ENCODE results near the gene TCF12. TPM values are rescaled to one million over a fixed set of nuclear protein-coding genes. Genes with fewer than 3 reads are reported as not detected.
"Not testable (repeated sequence)": the region's sequence is repeated elsewhere in the genome, so short reads cannot be mapped to it uniquely, and the experiment has no call there.

Gene TCF12
- total RNA-seq, 1 donor, result 119 TPM

DNA sequence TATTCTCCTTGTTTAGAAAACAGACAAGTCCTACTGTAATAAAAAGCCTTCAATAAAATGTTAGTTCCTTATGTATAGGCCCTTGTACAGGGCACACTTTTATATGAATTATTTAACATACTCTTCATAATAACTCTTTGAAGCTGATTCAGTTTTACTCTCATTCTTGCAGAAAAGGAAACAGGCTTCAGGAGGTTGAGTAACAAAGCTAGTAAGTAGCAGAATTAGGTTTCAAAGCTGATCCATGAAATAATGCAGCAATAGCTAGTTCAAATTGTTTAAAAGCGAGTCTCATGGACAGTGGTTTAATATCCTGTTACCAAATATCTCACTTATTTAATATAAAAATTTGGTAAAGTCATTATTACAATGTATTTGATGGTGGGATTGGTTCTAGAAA, 25.0 kb downstream of the TCF12 start:
- DNase-seq (ENCODE audit: low read depth in 2 of 3, low spot score in 2 of 3), result no peak

DNA sequence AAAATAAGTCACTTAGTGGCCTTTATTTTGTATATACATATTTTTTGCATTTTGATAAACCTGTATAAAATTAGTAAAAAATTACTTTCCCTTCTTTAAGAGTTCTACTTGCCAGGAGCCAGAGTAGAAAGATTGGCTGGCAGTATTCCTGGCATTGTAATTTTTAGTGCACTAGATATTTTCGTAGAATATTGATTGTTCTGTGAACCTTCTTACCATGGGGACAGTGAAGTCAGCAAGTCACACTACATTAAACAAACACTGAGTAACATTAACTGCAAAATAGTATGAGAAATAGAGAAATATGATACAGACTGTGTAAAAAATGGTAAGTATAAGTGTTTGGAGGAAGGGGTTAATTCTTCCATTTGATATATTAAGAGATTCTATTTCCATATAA, 26.0 kb downstream of the TCF12 start:
- DNase-seq (ENCODE audit: low read depth in 2 of 3, low spot score in 2 of 3), result no peak

GRCh38 chr15:56946150-56946549, 27.7 kb downstream of the TCF12 start:
- DNase-seq (ENCODE audit: low read depth in 2 of 3, low spot score in 2 of 3), result no peak

DNA sequence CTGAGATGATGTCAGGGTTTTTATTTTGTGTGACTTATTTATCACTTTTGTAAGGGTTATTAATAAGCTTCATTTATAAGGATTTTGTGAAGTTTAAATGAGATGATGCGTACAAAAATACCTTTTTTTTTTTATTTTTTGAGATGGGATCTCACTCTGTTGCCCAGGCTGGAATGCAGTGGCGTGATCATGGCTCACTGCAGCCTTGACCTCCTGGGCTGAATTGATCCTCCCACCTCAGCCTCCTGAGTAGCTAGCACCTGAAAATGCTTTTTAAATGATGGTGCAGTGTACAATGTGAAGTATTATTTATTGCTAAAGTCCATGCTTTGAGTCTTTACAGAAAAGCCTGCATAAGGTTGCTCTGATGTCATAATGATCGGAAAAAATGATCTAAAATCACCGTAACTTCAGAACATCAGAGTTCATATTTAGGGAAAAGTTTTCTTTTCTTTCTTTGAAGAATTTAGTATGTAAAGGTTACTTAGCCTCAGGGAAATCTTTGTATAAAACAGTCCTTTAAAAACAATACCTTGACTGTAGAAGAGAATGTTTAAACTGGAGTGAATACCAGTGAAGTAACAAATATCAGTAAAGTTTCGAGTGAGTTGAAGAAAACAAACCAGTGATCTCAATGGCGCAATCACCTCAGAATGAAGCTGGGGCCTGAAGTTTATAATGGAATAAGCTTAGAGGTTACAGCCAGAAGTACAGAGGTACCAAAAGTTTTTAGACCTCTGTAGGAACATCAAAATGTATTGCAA, 29.7 kb downstream of the TCF12 start:
- DNase-seq (ENCODE audit: low read depth in 2 of 3, low spot score in 2 of 3), result no peak

- no peak for DNase-seq (ENCODE audit: low read depth in 2 of 3, low spot score in 2 of 3)
Measured at GRCh38 chr15:56948764-56949101, 30.3 kb downstream of the TCF12 start.

GRCh38 chr15:56950979-56951378, 32.5 kb downstream of the TCF12 start:
- no peak for DNase-seq (ENCODE audit: low read depth in 2 of 3, low spot score in 2 of 3)

- no peak for DNase-seq (ENCODE audit: low read depth in 2 of 3, low spot score in 2 of 3)
Measured at GRCh38 chr15:56953790-56954189, 35.3 kb downstream of the TCF12 start.

GRCh38 chr15:56955011-56955410, 36.6 kb downstream of the TCF12 start:
- DNase-seq (ENCODE audit: low read depth in 2 of 3, low spot score in 2 of 3), result not testable (repeated sequence)

- DNase-seq (ENCODE audit: low read depth in 2 of 3, low spot score in 2 of 3), result no peak
Measured at GRCh38 chr15:56956538-56956937, 38.1 kb downstream of the TCF12 start.

DNA sequence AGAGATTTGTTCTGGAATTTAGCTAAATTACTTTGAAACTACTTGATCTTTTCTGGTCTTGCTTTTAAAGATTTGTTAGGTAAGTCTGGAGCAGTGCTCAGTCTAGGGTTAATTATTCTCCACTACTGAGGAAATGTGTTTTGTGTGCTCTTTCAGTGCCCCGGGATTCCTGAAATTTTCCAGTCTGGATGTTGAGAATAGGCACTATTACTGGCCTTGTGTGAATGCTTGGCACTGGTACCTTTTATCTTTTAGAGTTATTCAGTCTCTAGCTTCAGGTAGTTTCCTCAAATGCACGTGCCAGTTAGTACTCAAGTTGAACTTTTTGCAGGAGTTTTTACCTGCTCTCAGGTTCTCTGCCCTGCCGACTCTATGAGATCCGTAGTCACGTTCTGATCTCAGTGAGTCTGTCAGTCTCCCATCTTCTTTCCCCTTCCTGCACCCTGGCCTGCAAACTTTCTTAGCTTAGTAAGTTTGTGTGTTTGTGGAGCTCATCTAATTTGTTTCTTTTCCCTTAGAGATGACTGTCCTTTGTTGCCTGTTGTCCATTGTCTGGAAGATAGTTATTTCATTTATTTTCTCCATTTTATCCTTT, 39.5 kb downstream of the TCF12 start:
- no peak for DNase-seq (ENCODE audit: low read depth in 2 of 3, low spot score in 2 of 3)

DNA sequence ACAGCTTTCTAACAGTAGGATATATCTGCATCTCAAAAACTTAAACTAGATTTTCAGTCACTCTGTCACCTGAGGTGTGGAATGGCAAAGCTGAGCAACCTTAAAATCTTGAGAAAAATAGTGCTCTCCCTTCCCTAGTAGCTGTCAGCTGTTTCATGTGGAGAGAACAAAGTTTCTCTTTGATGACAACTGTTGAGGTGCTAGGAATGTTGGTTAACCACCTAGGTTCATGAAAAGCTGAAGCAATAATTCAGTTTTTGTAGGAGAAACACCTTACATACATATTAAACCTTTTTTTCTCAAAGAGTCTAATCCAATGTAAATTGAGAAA, 40.8 kb downstream of the TCF12 start:
- DNase-seq (ENCODE audit: low read depth in 2 of 3, low spot score in 2 of 3), result no peak

GRCh38 chr15:56960116-56960515, 41.7 kb downstream of the TCF12 start:
- no peak for DNase-seq (ENCODE audit: low read depth in 2 of 3, low spot score in 2 of 3)

GRCh38 chr15:56963126-56963525, 44.7 kb downstream of the TCF12 start:
- DNase-seq (ENCODE audit: low read depth in 2 of 3, low spot score in 2 of 3), result no peak

- DNase-seq (ENCODE audit: low read depth in 2 of 3, low spot score in 2 of 3), result no peak
Measured at GRCh38 chr15:56963710-56964109, 45.3 kb downstream of the TCF12 start.

DNA sequence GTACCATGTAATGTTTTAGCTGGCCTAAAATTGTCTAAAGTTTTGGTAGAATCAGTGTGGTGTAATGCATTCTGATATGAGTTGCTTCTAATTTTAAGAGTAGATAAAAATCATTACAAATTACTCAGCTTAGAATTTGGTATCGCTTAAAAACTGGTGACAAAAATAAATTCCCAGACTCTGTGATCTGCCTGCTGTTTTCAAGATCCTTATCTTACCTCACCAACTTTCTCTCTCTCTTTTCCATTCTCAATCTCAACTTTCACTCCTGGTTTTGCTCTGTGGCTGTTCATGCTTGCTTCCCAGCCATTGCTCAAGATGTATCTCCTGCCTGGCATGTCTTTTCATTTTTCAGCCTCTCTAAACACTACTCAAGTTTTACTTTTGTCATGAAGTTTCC, 45.7 kb downstream of the TCF12 start:
- DNase-seq (ENCODE audit: low read depth in 2 of 3, low spot score in 2 of 3), result no peak

DNA sequence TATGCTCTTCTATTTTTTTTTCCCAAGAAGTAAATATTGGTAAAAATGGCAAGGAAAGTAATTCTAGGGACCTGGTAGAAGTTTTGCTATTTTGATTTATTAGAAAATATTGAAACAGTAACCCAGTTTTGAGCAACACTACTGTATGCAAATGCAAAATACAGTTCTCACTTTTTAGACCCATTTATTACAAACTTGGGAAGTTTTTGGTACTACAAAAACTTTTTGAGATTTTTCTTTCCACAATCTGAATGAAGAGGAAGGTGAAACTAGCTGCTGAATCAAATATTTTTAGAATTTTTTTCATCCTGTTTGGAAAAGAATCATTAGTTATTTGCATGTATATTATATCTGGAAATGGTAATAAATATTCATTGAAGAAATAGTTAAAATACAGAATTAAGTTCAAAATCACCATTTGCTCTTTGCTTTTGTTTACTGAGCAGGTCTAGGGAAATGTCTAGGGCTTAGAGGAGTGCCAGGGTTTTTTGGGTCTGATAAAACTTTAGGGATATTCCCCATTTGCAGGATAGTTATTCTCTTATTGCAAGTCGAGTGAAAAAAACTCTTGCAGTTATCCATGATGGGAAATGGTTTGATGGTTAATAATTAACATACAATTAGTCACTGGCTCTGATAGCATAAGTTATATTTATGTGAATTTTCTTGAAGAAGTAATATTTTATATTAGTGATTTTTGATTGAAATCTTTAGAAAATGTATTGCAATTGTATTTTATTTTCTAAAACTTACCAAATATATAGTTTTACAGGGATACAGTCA, 47.0 kb downstream of the TCF12 start:
- no peak for DNase-seq (ENCODE audit: low read depth in 2 of 3, low spot score in 2 of 3)

GRCh38 chr15:56967336-56967735, 48.9 kb downstream of the TCF12 start:
- DNase-seq (ENCODE audit: low read depth in 2 of 3, low spot score in 2 of 3), result no peak

DNA sequence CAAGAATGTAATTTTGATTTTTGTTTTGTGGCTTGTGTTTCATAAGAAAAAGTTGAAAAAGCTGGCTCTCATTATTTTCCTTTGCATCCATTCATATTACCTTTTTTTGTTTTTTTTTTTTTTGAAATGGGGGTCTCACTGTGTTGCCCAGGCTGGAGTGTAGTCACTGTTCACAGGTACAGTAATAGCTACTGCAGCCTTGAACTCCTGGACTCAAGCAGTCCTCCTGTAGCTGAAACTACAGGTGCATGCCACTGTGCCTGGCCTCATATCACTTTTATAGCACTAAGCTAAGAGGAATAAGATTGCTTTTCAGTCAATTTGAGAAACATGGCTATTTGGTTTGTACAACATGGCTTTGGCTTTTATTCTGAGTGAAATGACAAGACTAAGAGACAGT, 49.8 kb downstream of the TCF12 start:
- no peak for DNase-seq (ENCODE audit: low read depth in 2 of 3, low spot score in 2 of 3)

DNA sequence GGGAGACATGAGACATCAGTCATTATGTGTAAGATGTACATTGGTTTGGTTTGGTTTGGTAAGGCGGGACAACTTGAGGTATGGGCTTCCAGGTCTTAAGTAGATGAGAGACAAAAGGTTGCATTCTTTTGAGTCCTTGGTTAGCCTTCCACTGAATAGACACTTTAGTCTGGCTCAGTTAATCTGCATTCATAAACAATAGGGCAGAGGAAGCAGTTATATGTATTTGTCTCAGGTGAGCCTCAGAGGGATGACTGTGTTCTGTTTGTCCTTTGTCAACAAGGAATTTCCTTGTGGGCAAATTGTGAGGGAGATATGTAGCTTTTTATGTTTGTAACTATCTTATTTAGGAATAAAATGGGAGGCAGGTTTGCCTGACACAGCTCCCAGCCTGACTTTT, 50.4 kb downstream of the TCF12 start:
- DNase-seq (ENCODE audit: low read depth in 2 of 3, low spot score in 2 of 3), result no peak

GRCh38 chr15:56969265-56969895, 50.9 kb downstream of the TCF12 start:
- DNase-seq (ENCODE audit: low read depth in 2 of 3, low spot score in 2 of 3), result no peak

DNA sequence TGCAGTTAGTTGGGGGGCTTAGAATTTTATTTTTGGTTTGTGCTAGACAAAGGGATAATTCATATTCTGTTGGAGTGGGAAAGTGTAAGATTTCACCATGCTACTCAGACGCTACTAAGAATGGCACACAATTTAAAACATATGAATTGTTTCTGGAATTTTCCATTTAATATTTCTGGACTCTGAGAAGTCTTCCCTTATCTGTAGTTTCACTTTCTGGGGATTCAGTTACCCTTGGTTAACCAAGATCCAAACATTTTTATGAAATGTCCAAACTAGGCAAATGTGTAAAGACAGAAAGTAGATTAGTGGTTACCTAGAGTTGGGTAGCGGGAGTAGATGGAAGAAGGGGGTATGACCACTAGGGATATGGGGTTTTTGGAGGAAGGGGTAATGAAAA, 53.1 kb downstream of the TCF12 start:
- no peak for DNase-seq (ENCODE audit: low read depth in 2 of 3, low spot score in 2 of 3)

DNA sequence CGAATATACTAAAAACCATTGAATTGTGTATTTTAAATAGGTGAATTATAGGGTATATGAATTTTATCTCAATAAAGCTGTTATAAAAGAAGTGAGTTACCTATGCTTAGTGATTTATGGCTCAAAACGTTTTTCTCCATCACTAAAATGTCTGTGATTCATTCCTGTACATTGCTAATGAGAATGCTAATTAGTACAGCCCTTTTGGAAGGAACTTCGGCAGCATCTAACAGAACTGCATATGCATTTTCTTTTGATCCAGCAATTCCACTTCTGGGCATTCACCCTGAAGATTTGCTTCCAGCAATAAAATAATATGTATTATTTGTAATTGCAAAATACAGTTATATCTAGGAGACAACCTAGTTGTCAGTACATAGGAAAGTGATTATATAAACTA, 53.6 kb downstream of the TCF12 start:
- no peak for DNase-seq (ENCODE audit: low read depth in 2 of 3, low spot score in 2 of 3)
